Testis (tissue), 2 donors: ENCODE results near the gene CUEDC1.

ENCODE experiments used
- CTCF ChIP-seq, 3 experiments: fragments of 450-650 bp in 2 of 3; fragments of 200-600 bp in 1 of 3; sonication (generic) in 1 of 3; IDR thresholded peaks; one replicate each; pipeline ENCODE4 v1.5.1; 2016 to 2019; ENCODE audit warnings: antibody characterized with exemption in 3 of 3, mild to moderate bottlenecking in 2 of 3, moderate library complexity in 1 of 3
- POLR2A ChIP-seq: fragments of 450-650 bp; IDR thresholded peaks from one replicate; pipeline ENCODE4 v1.6.1; 2017; ENCODE audit warnings: antibody characterized with exemption, mild to moderate bottlenecking, moderate library complexity

- TF ChIP-seq CTCF (IDR thresholded peaks at IDR 0.05) (no peak), POLR2A (no peak)
These were observed 52.1 kb downstream of the CUEDC1 start for GRCh38 chr17:57902800-57903759.
